ENCODE measurements around the gene BCL11A.
A peak's percentile ranks its signal among the peaks of the same experiment; 100 is the strongest.

- TF ChIP-seq CTCF (IDR thresholded peaks at IDR 0.05) (peak; percentile 27; the same call in 2 of the 3 replicates), POLR2A (IDR thresholded peaks at IDR 0.05; ENCODE audit: low read length) (no peak), NPAS2 (CRISPR knock-in tag; IDR thresholded peaks at IDR 0.05; ENCODE audit: borderline replicate concordance) (no peak), EP300 (IDR thresholded peaks at IDR 0.05) (no peak), KDM1A (IDR thresholded peaks at IDR 0.05; ENCODE audit: low read depth) (no peak), CHD4 (IDR thresholded peaks at IDR 0.05; ENCODE audit: borderline replicate concordance) (no peak), REST (IDR thresholded peaks at IDR 0.05) (no peak), NFE2L2 (conservative IDR thresholded peaks at IDR 0.05; ENCODE audit: low read length) (no peak), PHF8 (IDR thresholded peaks at IDR 0.05; ENCODE audit: borderline replicate concordance, low read depth) (no peak), CHD2 (IDR thresholded peaks at IDR 0.05; ENCODE audit: low read length, partially characterized antibody) (no peak), MAFK (IDR thresholded peaks at IDR 0.05; ENCODE audit: partially characterized antibody) (no peak), SMC3 (IDR thresholded peaks at IDR 0.05) (0 out of 3 replicates have a peak, but pooled peaks have one; percentile 7)
These were observed 12.0 kb upstream of the BCL11A start for GRCh38 chr2:60565472-60565871.
